LNCaP clone FGC (cell line): ENCODE results near the gene CNFN.

Experiments
- DNase-seq: peaks from one replicate; pipeline ENCODE4 v3.0.0-alpha.2; 2011; ENCODE audit warnings: low read depth
- H3K4me3 ChIP-seq: 2 replicates; pipeline ENCODE4 v1.5.1; 2011; ENCODE audit warnings: mild to moderate bottlenecking, low read depth, low read length, control low read depth
- TF ChIP-seq, protein P1 (sequence below): IDR thresholded peaks from 2 replicates; pipeline ENCODE4 v1.5.1; 2012; ENCODE audit warnings: mild to moderate bottlenecking; ENCODE audit not compliant: control insufficient read depth, insufficient read depth; ENCODE audit errors: extremely low read depth

CNFN gene

DNA sequence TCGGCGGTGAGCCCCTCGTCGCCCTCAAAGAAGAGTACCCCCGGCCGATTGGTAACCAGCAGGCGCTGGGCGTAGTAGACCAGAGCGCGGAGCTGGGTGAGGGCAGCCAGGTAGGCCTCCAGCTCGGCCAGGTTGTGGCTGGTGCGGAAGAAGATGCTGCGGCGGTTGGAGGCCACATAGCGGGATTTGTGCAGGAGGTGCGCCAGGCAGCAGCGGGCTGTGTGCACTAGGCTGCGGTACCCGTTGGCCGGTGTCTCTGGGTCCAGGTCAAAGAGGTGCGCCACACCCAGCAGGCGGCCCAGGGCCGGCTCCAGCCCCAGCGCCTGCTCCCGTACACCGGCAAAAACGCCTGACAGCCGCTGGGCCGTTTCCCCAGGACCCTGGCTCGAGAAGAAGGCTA, 20.3 kb upstream of the CNFN start:
- DNase-seq: no peak
- TF ChIP-seq, protein P1, sequence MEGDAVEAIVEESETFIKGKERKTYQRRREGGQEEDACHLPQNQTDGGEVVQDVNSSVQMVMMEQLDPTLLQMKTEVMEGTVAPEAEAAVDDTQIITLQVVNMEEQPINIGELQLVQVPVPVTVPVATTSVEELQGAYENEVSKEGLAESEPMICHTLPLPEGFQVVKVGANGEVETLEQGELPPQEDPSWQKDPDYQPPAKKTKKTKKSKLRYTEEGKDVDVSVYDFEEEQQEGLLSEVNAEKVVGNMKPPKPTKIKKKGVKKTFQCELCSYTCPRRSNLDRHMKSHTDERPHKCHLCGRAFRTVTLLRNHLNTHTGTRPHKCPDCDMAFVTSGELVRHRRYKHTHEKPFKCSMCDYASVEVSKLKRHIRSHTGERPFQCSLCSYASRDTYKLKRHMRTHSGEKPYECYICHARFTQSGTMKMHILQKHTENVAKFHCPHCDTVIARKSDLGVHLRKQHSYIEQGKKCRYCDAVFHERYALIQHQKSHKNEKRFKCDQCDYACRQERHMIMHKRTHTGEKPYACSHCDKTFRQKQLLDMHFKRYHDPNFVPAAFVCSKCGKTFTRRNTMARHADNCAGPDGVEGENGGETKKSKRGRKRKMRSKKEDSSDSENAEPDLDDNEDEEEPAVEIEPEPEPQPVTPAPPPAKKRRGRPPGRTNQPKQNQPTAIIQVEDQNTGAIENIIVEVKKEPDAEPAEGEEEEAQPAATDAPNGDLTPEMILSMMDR: no peak
- no peak overlapping the region for H3K4me3 ChIP-seq

DNA sequence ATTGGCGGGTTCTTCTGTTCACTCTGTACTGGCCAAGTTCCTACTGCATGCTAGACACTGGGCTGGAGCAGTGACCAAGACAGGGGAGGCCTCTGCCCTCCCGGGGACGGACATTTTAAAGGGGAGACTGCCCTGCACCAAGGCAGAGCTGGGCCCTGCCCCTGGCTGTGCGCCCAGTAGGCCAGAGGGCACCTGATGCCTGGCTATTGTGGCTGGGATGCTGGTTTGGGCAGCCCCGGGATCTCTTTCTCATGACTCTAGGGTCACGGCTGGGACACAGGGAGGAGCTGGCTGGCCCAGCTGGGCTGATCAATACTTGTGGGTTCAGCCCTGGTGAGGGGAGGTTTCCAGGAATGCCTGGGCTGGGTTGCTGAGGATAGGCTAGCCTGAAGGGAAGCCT, 19.4 kb upstream of the CNFN start:
- no peak for DNase-seq
- no peak overlapping the region for H3K4me3 ChIP-seq
- TF ChIP-seq, protein P1: no peak

DNA sequence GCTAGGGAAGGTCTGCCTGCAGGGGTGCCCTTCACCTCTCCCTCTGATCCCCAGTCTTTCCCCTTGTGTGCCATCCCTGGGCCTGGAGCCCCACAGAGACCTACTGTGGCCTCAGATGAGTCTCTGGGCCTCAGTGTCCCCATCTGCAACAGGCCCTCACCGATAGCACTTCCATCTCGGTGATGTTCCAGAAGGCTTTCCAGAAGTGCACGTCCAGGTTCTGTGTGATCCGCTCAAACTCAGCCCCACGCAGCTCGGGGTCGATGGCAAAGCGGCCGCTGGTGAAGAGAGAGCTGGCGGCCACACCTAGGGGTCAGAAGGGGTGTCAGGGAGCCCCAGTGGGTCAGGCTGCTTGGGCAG, 17.7 kb upstream of the CNFN start:
- no peak for DNase-seq
- TF ChIP-seq, protein P1: no peak
- H3K4me3 ChIP-seq: no peak overlapping the region

DNA sequence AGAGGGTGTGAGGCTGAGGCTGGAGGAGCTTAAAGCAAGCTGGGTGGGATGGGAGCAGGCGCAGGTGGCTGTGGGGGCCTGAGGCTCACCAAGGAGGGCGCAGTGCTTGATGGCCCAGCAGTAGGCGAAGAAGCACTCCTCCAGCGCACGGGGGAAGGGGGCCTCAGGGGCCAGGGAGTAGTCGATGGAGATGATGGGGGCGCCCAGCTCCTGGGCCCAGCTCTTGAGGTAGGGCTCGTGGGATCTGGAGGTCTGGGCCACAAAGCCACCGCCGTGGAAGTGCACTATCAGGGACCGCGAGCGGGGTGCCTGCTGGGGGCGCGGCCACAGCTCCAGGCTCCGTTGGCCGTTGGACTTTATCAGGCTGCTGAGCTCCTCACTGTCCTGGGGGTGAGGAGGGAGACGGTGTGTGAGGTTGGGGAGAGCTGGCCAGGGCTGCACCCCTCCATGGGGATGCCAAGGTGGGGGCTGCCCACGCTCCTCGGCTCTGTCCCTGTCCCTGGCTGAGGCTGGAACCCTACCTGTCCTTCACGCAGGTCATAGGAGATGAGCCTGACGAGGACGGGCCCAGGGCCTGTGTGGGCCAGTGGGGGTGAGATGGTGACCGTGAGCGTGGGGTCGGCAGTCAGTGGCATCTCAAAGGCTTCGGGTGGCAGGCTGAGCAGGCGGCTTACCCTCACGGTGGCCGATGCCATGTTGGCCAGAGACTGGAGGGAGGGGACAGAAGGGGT, 17.2 kb upstream of the CNFN start:
- H3K4me3 ChIP-seq: no peak overlapping the region
- no peak for DNase-seq
- TF ChIP-seq, protein P1: no peak

DNA sequence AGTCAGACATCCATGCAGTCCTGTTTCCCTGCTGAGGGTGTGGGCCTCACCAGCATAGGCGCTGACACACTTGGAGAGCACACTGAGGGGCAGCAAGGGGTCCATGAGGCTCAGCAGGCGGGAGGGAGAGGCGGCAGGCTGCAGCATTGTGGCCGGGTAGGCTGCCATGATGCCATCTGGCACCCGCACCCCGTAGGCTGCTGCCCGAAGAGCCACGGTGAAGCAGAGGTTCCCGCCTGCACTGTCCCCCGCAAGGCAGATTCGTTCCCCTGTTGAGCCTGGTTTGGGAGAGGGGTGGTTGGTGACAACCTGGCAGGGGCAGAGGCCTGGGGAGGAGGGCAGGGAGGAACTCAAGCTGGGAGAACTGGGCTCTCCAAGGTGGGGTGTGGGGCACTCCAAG, 16.0 kb upstream of the CNFN start:
- H3K4me3 ChIP-seq: no peak overlapping the region
- no peak for DNase-seq
- TF ChIP-seq, protein P1: no peak

DNA sequence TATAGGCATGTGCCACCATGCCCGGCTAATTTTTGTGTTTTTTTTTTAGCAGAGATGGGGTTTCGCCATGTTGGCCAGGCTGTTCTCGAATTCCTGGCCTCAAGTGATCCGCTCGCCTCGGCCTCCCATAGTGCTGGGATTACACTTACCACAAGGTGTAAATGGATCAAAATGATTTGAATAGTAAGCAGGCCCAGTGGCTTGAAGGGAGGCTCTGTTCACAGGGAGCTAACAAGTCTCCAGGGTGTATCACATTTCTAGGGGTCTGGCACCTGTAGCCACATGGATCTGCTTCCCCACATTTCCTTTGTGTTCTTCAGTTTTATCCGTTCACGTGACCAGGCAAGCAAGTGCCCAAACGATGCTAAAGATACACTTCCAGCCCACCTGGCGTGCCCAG, 13.5 kb upstream of the CNFN start:
- TF ChIP-seq, protein P1: no peak
- H3K4me3 ChIP-seq: no peak overlapping the region
- no peak for DNase-seq
